H4 (cell line): ENCODE results near the gene PLA2G1B. TPM values are rescaled to one million over a fixed set of nuclear protein-coding genes. Genes with fewer than 3 reads are reported as not detected.
A peak's percentile ranks its signal among the peaks of the same experiment; 100 is the strongest.

Source experiments
- DNase-seq: peaks from one replicate; pipeline ENCODE4 v3.0.0-alpha.2; 2015; ENCODE audit warnings: low spot score
- total RNA-seq: library from RNA; depleted of rRNA; stranded (reverse); fragments of >200 nt; shearing (Covaris generic); gene quantifications from 2 replicates; pipeline ENCODE4 v1.2.3, GENCODE V29; 2014

Gene PLA2G1B
- total RNA-seq, 1 experiment from 2014 or later, result not detected

DNA sequence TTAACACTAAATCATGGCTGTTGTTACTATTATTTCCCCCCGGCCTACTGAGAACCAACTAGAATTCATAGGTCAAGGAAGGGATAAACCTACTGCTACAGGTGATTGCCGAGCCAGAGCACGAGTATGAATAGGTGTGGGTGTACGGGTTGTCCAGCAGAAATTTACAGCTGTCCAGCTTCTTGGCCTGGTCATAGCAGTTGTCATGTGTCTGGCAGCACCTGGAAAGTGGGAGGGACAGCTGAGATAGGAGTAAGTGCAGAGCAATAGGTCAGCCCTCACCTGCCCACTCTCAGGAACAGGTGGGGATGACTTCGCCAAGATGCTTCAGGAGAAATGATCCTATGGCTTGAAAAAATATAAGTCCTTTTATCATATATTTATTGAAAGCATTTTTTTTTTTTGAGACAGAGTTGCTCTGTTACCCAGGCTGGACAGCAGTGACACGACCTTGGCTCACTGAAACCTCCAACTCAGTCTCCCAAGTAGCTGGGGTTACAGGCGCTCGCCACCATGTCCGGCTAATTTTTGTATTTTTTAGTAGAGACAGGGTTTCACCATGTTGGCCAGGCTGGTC is 2.6 kb downstream of the PLA2G1B start:
- no peak for DNase-seq

DNA sequence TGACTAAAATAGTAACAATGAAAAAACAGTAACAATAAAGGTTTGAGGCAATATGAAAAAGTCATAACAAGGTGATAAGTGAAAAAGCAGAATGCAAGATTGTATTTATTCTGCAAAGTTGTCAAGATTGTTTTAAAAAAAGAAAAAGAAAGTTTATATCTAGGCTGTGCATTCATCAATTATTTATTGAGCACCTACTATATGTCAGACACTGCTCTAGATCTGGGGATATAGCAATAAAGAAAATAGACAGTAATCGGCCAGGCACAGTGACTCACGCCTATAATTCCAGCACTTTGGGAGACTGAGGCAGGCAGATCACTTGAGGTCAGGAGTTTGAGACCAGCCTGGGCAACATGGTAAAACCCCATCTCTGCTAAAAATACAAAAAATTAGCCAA is 3.8 kb downstream of the PLA2G1B start:
- DNase-seq, result no peak

DNA sequence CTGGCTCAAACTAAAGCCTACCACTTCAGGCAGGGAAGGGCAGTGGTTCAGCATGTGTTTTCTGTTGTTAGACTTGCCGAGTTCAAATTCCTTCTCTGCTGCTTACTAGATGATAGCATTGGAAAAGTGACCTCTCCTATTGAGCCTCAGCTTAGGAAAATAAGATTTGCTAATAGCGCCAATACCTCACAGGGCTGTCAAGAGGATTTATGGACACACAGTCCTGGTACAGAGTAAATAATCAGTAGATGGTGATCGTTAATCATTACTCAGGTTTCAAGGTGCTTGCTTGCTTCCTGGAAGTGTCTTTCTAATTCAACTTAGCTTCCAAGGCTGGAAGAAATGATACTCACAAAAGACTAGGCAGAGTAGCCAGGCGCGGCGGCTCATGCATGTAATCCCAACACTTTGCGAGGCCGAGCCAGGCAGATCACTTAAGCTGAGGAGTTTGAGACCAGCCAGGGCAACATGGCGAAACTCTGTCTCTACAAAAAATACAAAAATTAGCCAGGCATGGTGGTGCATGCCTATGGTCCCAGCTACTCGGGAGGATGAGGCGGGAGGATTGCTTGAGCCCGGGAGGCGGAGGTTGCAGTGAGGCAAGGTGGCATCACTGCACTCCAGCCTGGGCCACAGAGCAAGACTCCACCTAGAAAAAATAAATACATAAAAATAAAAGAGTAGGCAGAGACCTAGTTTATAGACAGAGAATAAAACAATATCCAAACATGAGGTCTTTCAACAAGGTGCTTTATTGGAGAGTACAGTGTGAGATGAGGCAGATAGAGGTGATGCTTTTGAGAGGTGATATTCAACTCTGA is 6.0 kb downstream of the PLA2G1B start:
- no peak for DNase-seq

DNA sequence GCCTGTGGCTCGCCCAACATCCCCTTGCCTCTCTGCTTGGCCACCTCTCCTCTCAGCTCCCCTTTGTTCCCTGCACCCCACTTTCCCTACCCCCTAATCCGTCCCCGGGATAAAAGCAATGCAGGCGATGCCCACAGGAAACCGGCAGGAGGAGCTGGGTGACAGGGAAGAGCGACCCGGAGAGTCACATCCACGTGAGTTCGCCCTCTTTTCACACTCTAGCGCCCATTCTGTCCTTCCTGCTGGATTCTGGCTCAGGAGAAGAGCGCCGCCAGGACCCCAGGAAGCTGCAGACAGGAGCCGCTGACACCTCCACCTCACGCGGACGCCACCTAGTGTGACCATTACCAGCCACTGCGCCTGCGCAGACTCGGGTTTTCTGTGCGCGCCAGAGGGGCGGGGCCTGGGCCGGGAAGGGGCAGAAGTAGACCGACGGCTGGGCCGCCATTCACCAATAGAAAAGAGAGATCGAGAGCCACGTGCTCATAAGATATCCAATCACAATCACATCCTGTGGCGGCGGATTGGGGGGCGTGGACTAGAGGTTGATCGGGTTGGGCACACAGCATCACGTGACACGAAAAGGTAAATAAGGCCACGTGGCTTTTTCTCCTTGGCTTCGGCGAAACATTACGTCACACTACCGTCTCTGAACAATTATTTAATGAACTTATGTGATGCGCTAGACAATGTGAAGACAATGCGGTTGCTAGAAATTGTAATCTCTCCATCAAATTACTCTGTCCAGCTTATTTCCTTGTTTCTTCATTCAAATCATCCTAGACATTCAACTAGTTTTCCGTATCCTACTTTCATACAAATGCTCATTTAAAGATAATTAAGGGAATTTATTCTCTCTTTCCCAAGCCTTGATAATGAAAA is 10.1 kb downstream of the PLA2G1B start:
- peak; percentile 99 for DNase-seq

DNA sequence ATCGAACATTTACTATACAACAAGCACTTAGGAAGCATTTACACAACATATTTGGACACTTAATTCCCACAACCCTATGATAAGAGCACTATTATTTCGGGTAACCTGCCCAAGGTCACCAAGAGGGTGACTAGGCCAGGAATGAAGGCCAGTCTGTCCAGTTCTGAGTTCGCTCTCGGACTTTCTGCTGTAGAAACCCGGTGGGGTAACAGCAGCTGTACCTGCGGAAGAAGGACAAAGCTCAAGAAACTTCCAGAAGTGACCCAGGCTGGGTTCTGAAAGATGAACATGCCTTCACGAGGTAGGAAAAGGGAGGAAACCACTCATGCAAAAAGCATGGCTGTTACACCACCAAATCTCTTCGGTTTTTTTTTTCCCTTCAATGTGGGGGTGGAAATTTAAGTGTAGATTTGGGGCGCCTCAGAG is 10.8 kb downstream of the PLA2G1B start:
- no peak for DNase-seq

DNA sequence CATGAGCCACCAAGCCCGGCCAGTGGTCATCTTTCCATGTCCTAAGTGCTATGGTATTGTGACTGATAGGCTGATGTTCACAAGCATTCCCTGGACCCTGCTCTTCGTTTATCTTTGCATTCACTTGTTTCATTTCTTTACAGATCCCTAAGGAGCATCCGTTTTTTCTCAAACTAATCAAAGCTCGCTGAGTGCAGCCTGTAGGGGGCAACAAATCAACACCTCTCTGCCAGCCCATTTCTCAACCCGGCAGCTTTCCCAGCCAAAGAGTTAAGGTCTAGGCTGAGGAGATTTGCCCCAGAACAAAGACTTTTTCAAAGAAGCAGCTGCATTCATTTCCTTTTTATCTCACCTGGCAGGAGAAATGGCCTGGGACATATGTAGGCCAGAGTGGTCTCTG is 13.4 kb downstream of the PLA2G1B start:
- no peak for DNase-seq

DNA sequence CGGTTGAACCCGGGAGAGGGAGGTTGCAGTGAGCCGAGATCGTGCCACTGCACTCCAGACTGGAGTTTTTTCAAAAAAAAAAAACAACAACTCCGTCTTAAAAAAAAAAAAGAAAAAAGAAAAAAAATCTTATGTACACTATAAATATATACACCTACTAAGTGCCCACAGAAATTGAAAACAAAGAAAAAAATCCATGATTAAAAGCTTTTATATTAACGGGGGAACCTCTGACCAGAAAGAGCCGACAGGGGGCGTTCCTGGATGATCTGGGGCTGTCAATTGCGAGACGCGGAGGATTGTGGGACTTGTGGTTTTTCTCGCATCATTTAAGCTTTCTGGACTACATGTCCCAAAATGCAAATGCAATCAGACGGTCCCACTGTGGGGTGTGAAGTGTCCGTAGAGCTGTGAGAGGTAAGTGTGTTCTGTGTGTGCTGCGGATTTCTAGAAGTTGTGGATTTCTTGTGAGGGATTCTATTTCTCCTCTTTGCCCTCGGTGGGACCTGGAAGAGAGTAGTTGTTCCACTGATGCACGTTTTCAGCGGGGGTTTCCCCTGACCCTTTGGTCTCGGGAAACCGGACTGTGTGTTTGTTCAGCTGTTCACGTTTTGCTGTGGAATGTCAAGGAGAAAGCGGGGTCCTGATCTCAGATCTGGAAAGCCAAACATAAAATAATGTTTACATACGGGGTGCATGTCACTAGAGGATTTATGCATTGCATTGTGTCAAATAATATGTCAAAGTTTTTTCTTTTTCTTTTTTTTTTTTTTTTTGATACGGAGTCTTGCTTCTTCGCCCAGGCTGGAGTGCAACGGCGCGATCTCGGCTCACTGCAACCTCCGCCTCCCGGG is 25.4 kb downstream of the PLA2G1B start, which contains the start of gene SIRT4:
SIRT4 (plus strand) TSS at position 360 of the 854 bp plus-strand sequence. CDS start 1,241 bp downstream, outside the sequence.
- peak; percentile 86 for DNase-seq

DNA sequence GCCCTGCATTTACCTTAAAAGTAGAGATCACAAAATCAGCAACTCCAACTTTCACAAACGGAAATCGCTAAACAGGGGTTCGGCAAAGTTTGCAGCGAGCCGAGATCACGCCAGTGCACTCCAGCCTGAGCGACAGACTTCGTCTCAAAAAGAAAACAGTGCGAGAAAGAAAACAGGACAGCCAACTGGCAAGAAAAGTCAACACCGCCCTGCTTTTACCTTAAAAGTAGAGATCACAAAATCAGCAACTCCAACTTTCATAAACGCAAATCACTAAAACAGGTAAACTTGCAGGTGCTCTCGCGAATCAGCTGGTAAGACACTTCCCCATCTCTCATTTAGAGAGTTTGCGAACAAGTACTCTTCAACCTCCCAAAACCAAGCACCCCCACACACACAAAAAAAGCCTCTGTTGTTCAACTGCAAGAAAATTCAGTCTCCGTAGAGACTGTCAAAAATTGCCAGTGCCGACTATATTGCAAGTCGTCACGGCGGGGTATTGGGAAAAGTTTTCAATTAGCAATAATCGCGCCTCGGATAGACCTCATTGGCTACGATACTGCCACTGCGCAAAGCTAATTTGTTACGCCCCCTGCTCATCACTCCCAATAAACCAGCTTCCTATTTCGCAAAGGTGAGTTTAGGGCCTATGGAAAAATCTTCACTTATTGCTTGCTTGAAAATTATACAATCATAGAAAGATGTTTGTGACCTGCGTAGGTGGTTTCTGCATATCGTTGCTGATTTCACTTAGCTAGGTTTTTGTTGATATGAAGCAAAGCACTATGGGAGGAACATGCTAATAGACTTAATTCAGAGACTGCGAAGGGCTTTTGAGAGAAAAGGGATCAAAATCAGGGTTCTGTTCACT is 34.7 kb downstream of the PLA2G1B start, which contains the start of gene RNU4-1:
RNU4-1 (minus strand) TSS at position 577 of the 871 bp plus-strand sequence.
- peak; percentile 92 for DNase-seq

DNA sequence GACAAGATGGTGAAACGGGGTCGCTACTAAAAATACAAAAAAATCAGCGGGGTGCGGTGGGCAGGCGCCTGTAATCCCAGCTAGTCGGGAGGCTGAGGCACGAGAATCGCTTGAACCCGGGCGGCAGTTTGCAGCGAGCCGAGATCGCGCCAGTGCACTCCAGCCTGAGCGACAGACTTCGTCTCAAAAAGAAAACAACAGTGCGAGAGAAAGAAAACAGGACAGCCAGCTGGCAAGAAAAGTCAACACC is 35.2 kb downstream of the PLA2G1B start:
- no peak for DNase-seq

DNA sequence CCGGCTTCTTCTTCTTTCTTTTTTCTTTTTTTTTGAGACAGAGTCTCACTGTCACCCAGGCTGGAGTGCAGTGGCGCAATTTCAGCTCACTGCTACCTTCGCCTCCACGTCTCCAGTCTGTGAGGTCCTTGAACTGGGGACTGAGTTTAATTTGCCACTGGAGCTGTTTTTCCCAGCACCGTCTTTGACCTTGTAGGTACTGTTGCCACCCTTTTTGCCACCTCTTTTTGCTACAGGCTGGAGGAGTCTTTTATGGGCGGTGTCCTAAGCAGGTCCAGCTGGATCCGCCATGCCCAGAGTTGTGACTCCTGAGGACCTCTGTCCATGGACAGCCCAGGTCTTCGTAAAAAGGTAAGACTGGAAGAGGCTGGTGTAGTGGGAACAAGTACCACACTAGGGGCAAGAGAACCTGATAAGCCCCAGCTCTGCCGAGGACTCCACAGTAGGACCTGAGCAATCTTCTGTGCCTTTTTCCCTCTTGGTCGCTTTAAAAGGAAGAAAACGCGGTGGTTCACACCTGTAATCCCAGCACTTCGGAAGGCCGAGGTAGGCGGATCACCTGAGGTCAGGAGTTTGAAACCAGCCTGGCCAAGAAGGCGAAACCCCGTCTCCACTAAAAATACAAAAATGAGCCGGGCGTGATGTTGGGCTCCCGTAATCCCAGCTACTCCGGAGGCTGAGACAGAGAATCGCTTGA is 36.8 kb downstream of the PLA2G1B start:
- no peak for DNase-seq

DNA sequence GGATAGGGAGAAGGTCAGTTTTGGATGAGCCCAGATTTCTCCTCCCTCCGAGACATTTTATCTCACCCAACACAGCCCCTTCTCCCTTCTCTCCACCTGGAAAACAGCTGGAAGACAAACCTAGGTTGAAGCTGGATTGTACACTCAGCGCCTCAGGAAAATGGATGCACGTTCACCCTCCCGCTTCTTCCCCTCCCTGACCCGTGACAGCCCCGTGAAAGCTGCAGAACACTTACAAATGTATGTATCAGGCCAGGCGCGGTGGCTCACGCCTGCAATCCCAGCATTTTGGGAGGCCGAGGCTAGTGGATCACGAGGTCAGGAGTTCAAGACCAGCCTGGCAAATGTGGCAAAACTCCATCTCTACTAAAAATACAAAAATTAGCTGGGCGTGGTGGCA is 40.1 kb downstream of the PLA2G1B start:
- DNase-seq, result no peak

DNA sequence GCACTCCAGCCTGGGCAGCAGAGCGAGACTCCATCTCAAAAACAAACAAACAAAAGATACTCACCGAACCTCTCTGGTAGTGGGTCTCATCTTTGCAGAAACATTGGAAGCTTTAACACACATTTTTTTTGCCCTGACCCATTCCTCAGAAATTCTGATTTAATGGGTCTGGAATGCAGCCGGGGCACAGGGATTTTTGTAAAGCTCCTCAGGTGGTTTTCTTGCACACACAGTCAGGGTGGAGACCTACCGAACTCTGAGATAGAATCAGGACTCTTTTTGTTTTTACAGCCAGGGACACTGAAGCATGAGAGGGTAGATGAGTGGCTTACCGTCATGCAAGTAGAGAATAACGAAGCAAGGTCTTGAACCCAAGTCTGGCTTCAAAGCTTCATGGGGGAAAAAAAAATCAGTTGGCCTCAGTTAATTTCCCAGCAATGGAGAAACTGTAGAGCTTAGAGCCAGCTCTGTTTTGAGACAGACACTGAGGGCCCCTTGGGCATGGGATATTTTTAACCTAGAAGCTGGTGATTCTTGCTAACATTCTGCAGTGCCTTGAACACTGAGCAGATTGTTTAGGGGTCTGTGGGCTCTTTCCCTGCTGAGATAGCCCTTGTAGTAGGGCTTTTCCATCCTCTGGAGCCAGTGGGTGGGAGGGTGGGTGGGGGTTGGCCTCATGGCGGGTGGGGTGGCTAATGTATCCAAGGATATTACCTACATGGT is 40.6 kb downstream of the PLA2G1B start:
- DNase-seq, result no peak

DNA sequence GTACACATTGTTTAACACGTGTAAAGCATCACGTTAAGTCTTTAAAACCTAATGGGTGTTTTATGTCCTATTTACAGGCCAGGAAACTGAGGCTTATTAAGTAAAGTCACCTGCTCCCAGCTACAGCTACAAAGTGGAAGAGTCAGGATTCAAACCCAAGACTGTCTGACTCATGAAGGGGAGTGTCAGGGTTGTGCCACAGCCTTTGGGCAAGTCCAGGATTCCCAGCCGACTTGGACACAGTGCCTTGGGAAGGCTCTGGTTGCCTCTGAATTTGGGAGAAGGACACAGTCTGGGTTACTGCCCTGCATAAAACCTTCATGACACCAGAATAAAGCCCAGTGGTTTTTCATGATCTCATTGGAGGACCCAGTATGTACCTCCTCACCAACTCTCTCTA is 43.2 kb downstream of the PLA2G1B start:
- no peak for DNase-seq

DNA sequence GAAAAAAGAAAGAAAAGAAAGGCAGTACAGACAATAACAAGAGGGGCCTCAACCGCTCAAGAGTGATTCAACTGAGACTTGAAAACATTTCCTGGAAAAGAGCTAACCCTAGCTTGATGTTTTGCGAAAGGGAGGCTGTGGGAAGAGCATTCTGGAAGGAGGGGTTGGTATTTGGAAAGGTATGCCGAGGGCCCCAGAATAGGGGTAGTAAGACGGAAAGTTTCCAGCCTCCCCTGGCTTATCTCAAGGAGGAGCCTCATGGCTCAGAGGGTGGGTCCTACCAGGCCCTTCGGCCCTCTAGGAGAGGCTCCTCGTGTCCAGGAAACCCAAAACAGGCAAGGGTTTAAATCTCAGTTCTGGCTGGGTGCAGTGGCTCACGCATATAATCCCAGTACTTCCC is 44.3 kb downstream of the PLA2G1B start:
- no peak for DNase-seq

DNA sequence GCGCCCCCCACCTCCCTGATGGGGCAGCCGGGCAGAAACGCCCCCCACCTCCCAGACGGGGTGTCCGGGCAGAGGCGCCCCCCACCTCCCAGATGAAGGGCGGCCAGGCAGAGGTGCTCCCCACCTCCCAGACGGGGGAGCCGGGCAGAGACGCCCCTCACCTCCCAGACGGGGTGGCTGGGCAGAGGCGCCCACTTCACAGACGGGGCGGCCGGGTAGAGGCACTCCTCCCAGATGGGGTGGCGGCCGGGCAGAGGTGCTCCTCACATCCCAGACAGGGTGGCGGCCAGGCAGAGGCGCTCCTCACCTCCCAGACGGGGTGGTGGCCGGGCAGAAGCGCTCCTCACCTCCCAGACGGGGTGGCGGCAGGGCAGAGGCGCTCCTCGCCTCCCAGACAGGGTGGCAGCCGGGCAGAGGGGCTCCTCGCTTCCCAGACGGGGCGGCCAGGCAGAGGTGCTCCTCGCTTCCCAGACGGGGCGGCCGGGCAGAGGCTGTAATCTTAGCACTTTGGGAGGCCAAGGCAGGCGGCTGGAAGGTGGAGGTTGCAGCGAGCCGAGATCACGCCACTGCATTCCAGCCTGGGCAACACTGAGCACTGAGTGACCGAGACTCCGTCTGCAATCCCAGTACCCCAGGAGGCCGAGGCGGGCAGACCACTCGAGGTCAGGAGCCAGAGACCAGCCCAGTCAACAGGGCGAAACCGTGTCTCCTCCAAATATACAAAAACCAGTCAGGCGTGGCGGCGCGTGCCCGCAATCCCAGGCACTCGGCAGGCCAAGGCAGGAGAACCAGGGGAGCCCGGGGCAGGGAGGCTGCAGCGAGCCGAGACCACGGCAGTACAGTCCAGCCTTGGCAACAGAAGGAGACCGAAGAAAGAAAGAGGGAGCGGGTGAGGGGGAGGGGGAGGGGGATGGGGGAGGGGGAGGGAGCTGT is 49.2 kb downstream of the PLA2G1B start:
- DNase-seq, result no peak

DNA sequence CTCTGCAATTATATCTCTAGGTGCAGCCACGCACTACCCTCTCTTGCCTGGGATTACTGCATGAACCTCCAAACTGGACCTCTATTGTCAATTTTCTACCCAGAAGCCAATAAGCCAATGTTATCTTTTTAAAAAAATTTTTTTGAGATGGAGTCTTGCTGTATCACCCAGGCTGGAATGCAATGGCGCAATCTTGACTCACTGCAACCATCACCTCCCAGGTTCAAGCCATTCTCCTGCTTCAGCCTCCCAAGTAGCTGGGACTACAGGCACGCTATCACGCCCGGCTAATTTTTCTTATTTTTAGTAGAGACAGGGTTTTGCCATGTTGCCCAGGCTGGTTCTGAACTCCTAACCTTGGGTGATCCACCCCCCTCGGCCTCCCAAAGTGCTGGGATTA is 50.8 kb downstream of the PLA2G1B start:
- DNase-seq, result no peak
